HepG2 (cell line): ENCODE data around the gene SPATA25. TPM values are rescaled to one million over a fixed set of nuclear protein-coding genes. Genes with fewer than 3 reads are reported as not detected.

Experiments used
- AHDC1 ChIP-seq: sonication (generic); formaldehyde crosslinking; IDR thresholded peaks from 2 replicates; pipeline ENCODE4 v1.5.1; 2020; ENCODE audit warnings: mild to moderate bottlenecking, missing genetic modification reagents, borderline replicate concordance
- ISX ChIP-seq: sonication (generic); formaldehyde crosslinking; conservative IDR thresholded peaks from 2 replicates; pipeline ENCODE4 v1.5.0; 2020; ENCODE audit warnings: missing genetic modification reagents
- PHF20 ChIP-seq: sonication (generic); formaldehyde crosslinking; IDR thresholded peaks from 2 replicates; pipeline ENCODE4 v1.5.0; 2020; ENCODE audit warnings: mild to moderate bottlenecking, missing genetic modification reagents
- PTBP1 ChIP-seq: fragments of 200-400 bp; formaldehyde crosslinking; IDR thresholded peaks from 2 replicates; pipeline ENCODE4 v1.6.1; 2018; ENCODE audit warnings: low read length, low read depth; ENCODE audit not compliant: poor library complexity, severe bottlenecking
- SALL1 ChIP-seq: sonication (generic); formaldehyde crosslinking; IDR thresholded peaks from 2 replicates; pipeline ENCODE4 v1.8.0; 2022; ENCODE audit warnings: mild to moderate bottlenecking, missing genetic modification reagents
- ZNF609 ChIP-seq: sonication (generic); formaldehyde crosslinking; IDR thresholded peaks from 2 replicates; pipeline ENCODE4 v1.4.0; 2020; ENCODE audit warnings: mild to moderate bottlenecking, missing genetic modification reagents, borderline replicate concordance
- polyA plus RNA-seq, 8 experiments: library from polyadenylated mRNA; depleted of rRNA in 3 of 8; stranded (reverse) in 7 of 8; unstranded in 1 of 8; fragments of >200 nt; fragmentation: Illumina TruSeq in 4 of 8; extraction: Trizol in 4 of 8; gene quantifications; 2 replicates each; pipeline versions ENCODE4 v1.2.1 to v1.2.3, GENCODE V29; 2011 to 2016; ENCODE audit warnings: low read depth in 4 of 8, missing spikeins in 1 of 8, mixed read lengths in 1 of 8; ENCODE audit not compliant: insufficient read depth in 1 of 8
- total RNA-seq, 5 experiments: library from RNA; depleted of rRNA; stranded (reverse); fragments of >200 nt; fragmentation: Illumina TruSeq; extraction: Trizol; gene quantifications; 2 replicates each; pipeline ENCODE4 v1.2.3, GENCODE V29; 2016; ENCODE audit warnings: low read depth in 1 of 5

SPATA25 gene
- total and polyA plus RNA-seq, 2 of the 13 experiments (the other 11 are each of a cell fraction or from before 2014, with no cell fraction given), result 4.8 to 7.6 TPM

GRCh38 chr20:45919542-45920399, 32.3 kb upstream of the SPATA25 start (continued):
- TF ChIP-seq ZNF609, result no peak
- TF ChIP-seq ISX (CRISPR knock-in tag), result no peak
- TF ChIP-seq AHDC1, result peak; percentile 60; the same call in 1 of the 2 replicates
- no peak for TF ChIP-seq PHF20 (CRISPR knock-in tag)
- peak; percentile 78 for TF ChIP-seq SALL1 (CRISPR knock-in tag)
- no peak for TF ChIP-seq PTBP1
